K562 (cell line): ENCODE results near the gene TMEM131L. TPM values are rescaled to one million over a fixed set of nuclear protein-coding genes. Genes with fewer than 3 reads are reported as not detected.
A peak's percentile ranks its signal among the peaks of the same experiment; 100 is the strongest.

Experiments
- ATAC-seq: fragments of 200-7000 bp; cut with Tn5 transposase; 3 replicates; pipeline ENCODE4 v1.9.1; 2020; ENCODE audit warnings: moderate library complexity
- BruUV-seq: library from RNA; stranded (reverse); fragments of 400-500 nt; replicated peaks from 2 replicates; lab custom pipeline; 2021; lab: Mats Ljungman, UMichigan
- CTCF ChIA-PET: fragments of 300-600 bp; formaldehyde crosslinking; extraction: SDS; loops from one replicate; lab custom pipeline; 2021; ENCODE audit warnings: low intra/inter-chr PET ratio; lab: Yijun Ruan, JAX
- POLR2A ChIA-PET: fragments of 300-600, 350-650 bp; sonication (Branson Sonifier 250); formaldehyde crosslinking; extraction: SDS; loops from one replicate; lab custom pipeline; 2021; ENCODE audit warnings: antibody characterized with exemption, inconsistent platforms; lab: Yijun Ruan, JAX
- DNase-seq, 4 experiments: peaks; one replicate each; pipeline versions ENCODE4 v3.0.0 to v3.0.0-alpha.2; 2011 to 2018; ENCODE audit warnings: low spot score in 3 of 4, mixed read lengths in 3 of 4; ENCODE audit errors: extremely low read depth in 1 of 4
- FAIRE-seq: peaks from 2 replicates; lab custom pipeline; 2011; peaks lifted over from hg19 to GRCh38; lab: Jason Lieb, UNC
- H2AFZ ChIP-seq: 2 replicates; pipeline ENCODE4 v1.6.0; 2011; ENCODE audit warnings: low read depth, low read length, control low read depth, inconsistent platforms
- H3K27ac ChIP-seq: fragments of 200-600 bp; 3 replicates; pipeline ENCODE4 v1.8.0; 2011; ENCODE audit warnings: low read depth, mild to moderate bottlenecking, control low read depth, inconsistent platforms, low read length, moderate library complexity, mixed read lengths; ENCODE audit errors: extremely low read depth
- H3K27me3 ChIP-seq, 2 experiments: fragments of 300-600 bp in 1 of 2; 2 replicates in 1 of 2; 3 replicates in 1 of 2; pipeline versions ENCODE4 v1.6.0 to v1.8.0; 2011; ENCODE audit warnings: inconsistent platforms in 2 of 2, low read length in 2 of 2, mild to moderate bottlenecking in 1 of 2, mixed read lengths in 1 of 2, moderate library complexity in 1 of 2; ENCODE audit not compliant: control insufficient read depth in 2 of 2, insufficient read depth in 2 of 2
- H3K36me3 ChIP-seq: fragments of 300-600 bp; 3 replicates; pipeline ENCODE4 v1.8.0; 2011; ENCODE audit warnings: mild to moderate bottlenecking, low read length, inconsistent platforms; ENCODE audit not compliant: control insufficient read depth, insufficient read depth
- H3K4me1 ChIP-seq, 2 experiments: fragments of 200-600 bp in 1 of 2; replicated peaks in 1 of 2; 2 replicates in 1 of 2; 3 replicates in 1 of 2; pipeline versions ENCODE4 v1.5.1 to v1.8.0; 2011; ENCODE audit warnings: inconsistent platforms in 2 of 2, low read length in 2 of 2, mild to moderate bottlenecking in 1 of 2, mixed read lengths in 1 of 2, moderate library complexity in 1 of 2; ENCODE audit not compliant: control insufficient read depth in 2 of 2, insufficient read depth in 2 of 2
- H3K4me2 ChIP-seq: 2 replicates; pipeline ENCODE4 v1.6.1; 2011; ENCODE audit warnings: low read length, control low read depth, inconsistent platforms, mixed read lengths; ENCODE audit not compliant: insufficient read depth
- H3K4me3 ChIP-seq: fragments of 200-600 bp; sonication (generic), shearing (Covaris generic); 2 replicates; pipeline ENCODE4 v1.5.1; 2016; ENCODE audit warnings: control low read depth, inconsistent platforms
- H3K79me2 ChIP-seq: fragments of 200-600 bp; 3 replicates; pipeline ENCODE4 v1.8.0; 2011; ENCODE audit warnings: low read length, inconsistent platforms; ENCODE audit not compliant: control insufficient read depth, insufficient read depth
- H3K9ac ChIP-seq, 2 experiments: 2 replicates each; pipeline versions ENCODE4 v1.6.0 to v1.6.1; 2011; ENCODE audit warnings: low read depth in 2 of 2, low read length in 2 of 2, control low read depth in 1 of 2, inconsistent platforms in 1 of 2, mild to moderate bottlenecking in 1 of 2, mixed read lengths in 1 of 2; ENCODE audit not compliant: insufficient read depth in 1 of 2
- H3K9me1 ChIP-seq: one replicate; pipeline ENCODE4 v1.6.0; 2011; ENCODE audit warnings: inconsistent platforms, mild to moderate bottlenecking, low read length, moderate library complexity; ENCODE audit not compliant: control insufficient read depth, insufficient read depth
- H3K9me3 ChIP-seq: replicated peaks from 2 replicates; pipeline ENCODE4 v1.5.1; 2011; ENCODE audit warnings: low read depth, low read length, inconsistent platforms; ENCODE audit not compliant: control insufficient read depth, insufficient read depth
- H4K20me1 ChIP-seq: replicated peaks from 2 replicates; pipeline ENCODE4 v1.6.1; 2011; ENCODE audit warnings: low read length, inconsistent platforms, mixed read lengths; ENCODE audit not compliant: control insufficient read depth, insufficient read depth
- NR2C1 ChIP-seq, 2 experiments: fragments of 450-650 bp; IDR thresholded peaks; 2 replicates each; pipeline ENCODE4 v1.6.1; 2017; ENCODE audit warnings: mild to moderate bottlenecking in 2 of 2, antibody characterized with exemption in 1 of 2, inconsistent platforms in 1 of 2, missing compliant biosample characterization in 1 of 2, missing genetic modification characterization in 1 of 2
- ZNF121 ChIP-seq: sonication (generic); formaldehyde crosslinking; conservative IDR thresholded peaks from 2 replicates; pipeline ENCODE4 v1.8.0; 2022; ENCODE audit warnings: missing genetic modification reagents
- ZNF277 ChIP-seq: fragments of 250-450 bp; sonication (Bioruptor Pico); IDR thresholded peaks from 2 replicates; pipeline ENCODE4 v1.8.0; 2022; ENCODE audit warnings: inconsistent platforms, mild to moderate bottlenecking, moderate library complexity, borderline replicate concordance
- WGBS: fragments of 100-300 bp; shearing (Covaris generic); methylation state at CpG from one replicate; pipeline ENCODE4 v1.1.6; 2016; ENCODE audit warnings: low coverage, mixed read lengths; ENCODE audit not compliant: insufficient coverage; ENCODE audit errors: missing lambda C conversion rate; 5-methylcytosine and 5-hydroxymethylcytosine counted together
- in situ Hi-C: fragments of 300-500 bp; cut with MboI; formaldehyde crosslinking; loops from 4 replicates; pipeline ENCODE4 v1.15.0; 2018; ENCODE audit warnings: inconsistent platforms, mixed read lengths
- intact Hi-C: fragments of 100-400 bp; cut with micrococcal nuclease; formaldehyde crosslinking; loops from 2 replicates; pipeline ENCODE4 v1.14.2; 2022
- polyA plus RNA-seq, 8 experiments: library from polyadenylated mRNA; depleted of rRNA in 4 of 8; stranded (reverse) in 5 of 8; unstranded in 3 of 8; fragments of >200 nt; fragmentation: Nextera tagmentation in 2 of 8; fragmentation: Illumina TruSeq in 1 of 8; extraction: Ambion mirVana in 2 of 8; extraction: Trizol in 1 of 8; gene quantifications; 2 replicates each; pipeline versions ENCODE4 v1.2.1 to v1.2.3, GENCODE V29; 2011 to 2014; ENCODE audit warnings: inconsistent platforms in 1 of 8, missing spikeins in 1 of 8
- total RNA-seq, 7 experiments: library from RNA; depleted of rRNA in 6 of 7; stranded (reverse); fragments of >200 nt in 6 of 7; fragmentation: Illumina TruSeq in 2 of 7; extraction: Trizol in 2 of 7; gene quantifications; 2 replicates each; pipeline versions ENCODE4 v1.2.1 to v1.2.3, GENCODE V29; 2011 to 2021; ENCODE audit warnings: low replicate concordance in 1 of 7

TMEM131L gene
- total and polyA plus RNA-seq, 9 of the 15 experiments (the other 6 are each of a cell fraction or from before 2014, with no cell fraction given): 1.2 to 20.8 (median 12.9) TPM

GRCh38 chr4:153419673-153420278, 46.4 kb upstream of the TMEM131L start:
- POLR2A ChIA-PET: interaction anchor here (1.1 kb wide), 1 partner anchor 29 kb away, joined by 3 read pairs; no protein-coding TSS in a partner anchor

More at GRCh38 chr4:153419673-153420278, 46.4 kb upstream of the TMEM131L start:
- CTCF ChIA-PET: no interaction called here
- 49% methylated on average over 9 of the region's 9 CpGs for WGBS
- Histone ChIP-seq H3K36me3 (0 out of 3 replicates have a peak, but pooled peaks cover 8% of the 10 kb centered on the region), H3K4me1 (no peaks in the 10 kb centered on the region; a peak in 1 of 5 replicates), H2AFZ (no peak overlapping the region), H3K4me2 (no peak overlapping the region), H3K9me3 (no peaks in the 10 kb centered on the region), H3K79me2 (no peaks in the 10 kb centered on the region), H3K9me1 (no peaks in the 10 kb centered on the region), H3K4me3 (no peak overlapping the region), H3K27me3 (no peaks in the 10 kb centered on the region), H4K20me1 (no peaks in the 10 kb centered on the region), H3K27ac (no peak overlapping the region), H3K9ac (no peak overlapping the region)
- ATAC-seq (peak; percentile 33; the same call in 2 of the 3 replicates), FAIRE-seq (peak; percentile 42), DNase-seq (no peak)
- BruUV-seq: no TSS peak
- in situ Hi-C loops: no loop called here
- intact Hi-C loops: no loop called here
- peak; percentile 36; the same call in 1 of the 2 replicates for TF ChIP-seq NR2C1 (IDR thresholded peaks at IDR 0.05)
- no peak for TF ChIP-seq NR2C1 (tag; IDR thresholded peaks at IDR 0.05)
- no peak for TF ChIP-seq ZNF277
- peak; percentile 51; the same call in 1 of the 2 replicates for TF ChIP-seq ZNF121 (CRISPR knock-in tag)
